Stimulated activated effector memory CD8-positive, alpha-beta T cell treated with anti-CD3 and anti-CD28 coated beads, Interleukin-12 subunit alpha, Interleukin-12 subunit beta, amount 100 ng/mL, for 72 hours (primary cell): ENCODE data around the gene DVL2.

ENCODE experiments used
- ATAC-seq: fragments of 150-1000 bp; cut with Tn5 transposase; 2 replicates; pipeline ENCODE4 v1.10.0; 2021
- DNase-seq, 2 donors: peaks; one replicate each; pipeline ENCODE4 v3.0.0; 2021 to 2022; ENCODE audit warnings: low spot score in 2 of 2
- H3K27ac Mint-ChIP-seq: one replicate; pipeline ENCODE4 v1.8.0; 2022; ENCODE audit warnings: mild to moderate bottlenecking, mixed read lengths
- H3K36me3 Mint-ChIP-seq: one replicate; pipeline ENCODE4 v1.8.0; 2022; ENCODE audit warnings: mild to moderate bottlenecking, mixed read lengths
- H3K4me1 Mint-ChIP-seq: one replicate; pipeline ENCODE4 v1.8.0; 2022; ENCODE audit warnings: mixed read lengths
- H3K4me3 Mint-ChIP-seq: one replicate; pipeline ENCODE4 v1.8.0; 2022; ENCODE audit warnings: mild to moderate bottlenecking, mixed read lengths
- H3K9me3 Mint-ChIP-seq: one replicate; pipeline ENCODE4 v1.8.0; 2022; ENCODE audit warnings: mixed read lengths

DVL2 gene

GRCh38 chr17:7235693-7236665 is 1.7 kb upstream of the DVL2 start:
- DNase-seq (no peak), ATAC-seq (no peak)
- Mint-ChIP-seq H3K27ac (peak overlapping the region; percentile 36), H3K4me1 (peaks cover 74% of the 10 kb centered on the region), H3K36me3 (peaks cover 82% of the 10 kb centered on the region), H3K4me3 (peak overlapping the region; percentile 99), H3K9me3 (no peaks in the 10 kb centered on the region)

GRCh38 chr17:7233701-7234082 is 625 bp downstream of the DVL2 start:
- Mint-ChIP-seq H3K4me1 (peaks cover 68% of the 10 kb centered on the region), H3K9me3 (no peaks in the 10 kb centered on the region), H3K4me3 (peak overlapping the region; percentile 99), H3K27ac (peak overlapping the region; percentile 95), H3K36me3 (peaks cover 80% of the 10 kb centered on the region)
- DNase-seq (no peak), ATAC-seq (peak; percentile 4)

- DNase-seq (no peak), ATAC-seq (no peak)
- H3K9me3 Mint-ChIP-seq = no peaks in the 10 kb centered on the region
- H3K27ac Mint-ChIP-seq = no peak overlapping the region
- peaks cover 85% of the 10 kb centered on the region for H3K36me3 Mint-ChIP-seq
- peak overlapping the region; percentile 99 for H3K4me3 Mint-ChIP-seq
- H3K4me1 Mint-ChIP-seq = peaks cover 72% of the 10 kb centered on the region
These were observed 2.2 kb downstream of the DVL2 start for GRCh38 chr17:7232114-7232513.

- H3K4me3 Mint-ChIP-seq = no peak overlapping the region
- peaks cover 83% of the 10 kb centered on the region for H3K36me3 Mint-ChIP-seq
- DNase-seq (no peak), ATAC-seq (no peak)
- no peaks in the 10 kb centered on the region for H3K9me3 Mint-ChIP-seq
- peaks cover 46% of the 10 kb centered on the region for H3K4me1 Mint-ChIP-seq
- H3K27ac Mint-ChIP-seq = peak overlapping the region; percentile 48
These were observed 4.8 kb downstream of the DVL2 start for GRCh38 chr17:7229504-7229903.

- Mint-ChIP-seq H3K27ac (peak overlapping the region; percentile 48), H3K9me3 (no peaks in the 10 kb centered on the region), H3K36me3 (peaks cover 83% of the 10 kb centered on the region), H3K4me3 (no peak overlapping the region), H3K4me1 (peaks cover 43% of the 10 kb centered on the region)
- ATAC-seq = no peak
- DNase-seq = no peak
These were observed 5.4 kb downstream of the DVL2 start for GRCh38 chr17:7228920-7229319.

GRCh38 chr17:7226721-7227710 is 7.3 kb downstream of the DVL2 start:
- Mint-ChIP-seq H3K36me3 (peaks cover 91% of the 10 kb centered on the region), H3K9me3 (no peaks in the 10 kb centered on the region), H3K4me3 (no peak overlapping the region), H3K4me1 (peaks cover 32% of the 10 kb centered on the region), H3K27ac (peak overlapping the region; percentile 40)
- ATAC-seq (peak; percentile 17), DNase-seq (no peak)

- DNase-seq (no peak), ATAC-seq (no peak)
- Mint-ChIP-seq H3K27ac (no peak overlapping the region), H3K4me1 (peaks cover 36% of the 10 kb centered on the region), H3K36me3 (peaks cover 97% of the 10 kb centered on the region), H3K4me3 (no peak overlapping the region), H3K9me3 (no peaks in the 10 kb centered on the region)
These were observed 8.5 kb downstream of the DVL2 start for GRCh38 chr17:7225711-7226331.

GRCh38 chr17:7224661-7225111 is 9.6 kb downstream of the DVL2 start:
- no peak overlapping the region for H3K4me3 Mint-ChIP-seq
- H3K36me3 Mint-ChIP-seq = peaks cover 97% of the 10 kb centered on the region
- no peak overlapping the region for H3K27ac Mint-ChIP-seq
- no peak for ATAC-seq
- no peaks in the 10 kb centered on the region for H3K9me3 Mint-ChIP-seq
- no peak for DNase-seq
- H3K4me1 Mint-ChIP-seq = peaks cover 37% of the 10 kb centered on the region

- H3K9me3 Mint-ChIP-seq = no peaks in the 10 kb centered on the region
- no peak for DNase-seq
- ATAC-seq = no peak
- peak overlapping the region; percentile 83 for H3K27ac Mint-ChIP-seq
- no peak overlapping the region for H3K4me3 Mint-ChIP-seq
- peaks cover 42% of the 10 kb centered on the region for H3K4me1 Mint-ChIP-seq
- H3K36me3 Mint-ChIP-seq = peaks cover 96% of the 10 kb centered on the region
These were observed 10.2 kb downstream of the DVL2 start for GRCh38 chr17:7224110-7224509.

- ATAC-seq (no peak), DNase-seq (no peak)
- no peaks in the 10 kb centered on the region for H3K9me3 Mint-ChIP-seq
- H3K27ac Mint-ChIP-seq = peak overlapping the region; percentile 83
- H3K36me3 Mint-ChIP-seq = peaks cover 89% of the 10 kb centered on the region
- no peak overlapping the region for H3K4me3 Mint-ChIP-seq
- H3K4me1 Mint-ChIP-seq = peaks cover 49% of the 10 kb centered on the region
These were observed 10.9 kb downstream of the DVL2 start for GRCh38 chr17:7223375-7223774.

GRCh38 chr17:7222972-7223292 is 11.4 kb downstream of the DVL2 start:
- no peak overlapping the region for H3K4me3 Mint-ChIP-seq
- ATAC-seq = no peak
- H3K9me3 Mint-ChIP-seq = no peaks in the 10 kb centered on the region
- peaks cover 85% of the 10 kb centered on the region for H3K36me3 Mint-ChIP-seq
- no peak for DNase-seq
- peaks cover 49% of the 10 kb centered on the region for H3K4me1 Mint-ChIP-seq
- no peak overlapping the region for H3K27ac Mint-ChIP-seq

GRCh38 chr17:7222093-7222971 is 12.0 kb downstream of the DVL2 start:
- H3K9me3 Mint-ChIP-seq = no peaks in the 10 kb centered on the region
- peak overlapping the region; percentile 98 for H3K27ac Mint-ChIP-seq
- ATAC-seq (no peak), DNase-seq (no peak)
- peaks cover 45% of the 10 kb centered on the region for H3K4me1 Mint-ChIP-seq
- H3K36me3 Mint-ChIP-seq = peaks cover 79% of the 10 kb centered on the region
- H3K4me3 Mint-ChIP-seq = no peak overlapping the region

GRCh38 chr17:7221278-7222092 is 12.8 kb downstream of the DVL2 start:
- H3K36me3 Mint-ChIP-seq = peaks cover 74% of the 10 kb centered on the region
- H3K9me3 Mint-ChIP-seq = no peaks in the 10 kb centered on the region
- H3K4me1 Mint-ChIP-seq = peaks cover 49% of the 10 kb centered on the region
- H3K27ac Mint-ChIP-seq = peak overlapping the region; percentile 98
- DNase-seq = no peak
- ATAC-seq = no peak
- peak overlapping the region; percentile 95 for H3K4me3 Mint-ChIP-seq
